ENCODE measurements around the gene PBRM1. TPM values are rescaled to one million over a fixed set of nuclear protein-coding genes. Genes with fewer than 3 reads are reported as not detected.
"Not testable (repeated sequence)": the region's sequence is repeated elsewhere in the genome, so short reads cannot be mapped to it uniquely, and the experiment has no call there.

Gene PBRM1
- total RNA-seq, 4 donors from 2014 or later = 60.3 to 335 (median 134) TPM

- Histone ChIP-seq H3K36me3 (no peaks in the 10 kb centered on the region), H3K27ac (no peak overlapping the region), H3K4me3 (no peak overlapping the region), H3K27me3 (no peaks in the 10 kb centered on the region), H3K9me3 (no peaks in the 10 kb centered on the region), H3K4me1 (peaks cover 4 to 8% (median 6%) of the 10 kb centered on the region in 4 donors)
- DNase-seq = peak; percentile 6
- WGBS, 2 donors (ENCODE audit: low coverage in 1 of 2) = 93 to 100% methylated on average over 1 to 15 of the region's 18 CpGs
- TF ChIP-seq EP300 (IDR thresholded peaks at IDR 0.05; ENCODE audit: low read depth) (no peak), CTCF (IDR thresholded peaks at IDR 0.05) (no peak), POLR2AphosphoS5 (IDR thresholded peaks at IDR 0.05) (no peak), POLR2A (IDR thresholded peaks at IDR 0.05) (no peak)
- in situ Hi-C loops (cut with MboI; ENCODE audit: low pct_ligation_motif_present in 1 of 4, low pct_unique_long_range_greater_than_20kb in 1 of 4, low sequenced_read_pairs in 3 of 4) = no loop called here
- intact Hi-C loops (cut with DNase I; ENCODE audit: low total_unique reads) = no loop called here
These were observed 157.8 kb downstream of the PBRM1 start for GRCh38 chr3:52527732-52528585.

- DNase-seq = peak; percentile 7
- H3K27ac ChIP-seq = no peak overlapping the region
These were observed 158.5 kb downstream of the PBRM1 start for GRCh38 chr3:52527039-52527731.

GRCh38 chr3:52526671-52527038 is 159.1 kb downstream of the PBRM1 start:
- in situ Hi-C loops (cut with MboI; ENCODE audit: low pct_ligation_motif_present in 1 of 4, low pct_unique_long_range_greater_than_20kb in 1 of 4, low sequenced_read_pairs in 3 of 4); H3K4me3 ChIP-seq; H3K9me3 ChIP-seq; H3K36me3 ChIP-seq; intact Hi-C loops (cut with DNase I; ENCODE audit: low total_unique reads); H3K27me3 ChIP-seq; H3K27ac ChIP-seq; H3K4me1 ChIP-seq: not testable (repeated sequence)
- 94% methylated on average over 5 of the region's 5 CpGs; no CpG with 5 or more reads in 1 of the 2 donors for WGBS, 2 donors (ENCODE audit: low coverage in 1 of 2)
- DNase-seq = peak; percentile 3

More at GRCh38 chr3:52527039-52527731, 158.5 kb downstream of the PBRM1 start:
- no peak overlapping the region for H3K4me3 ChIP-seq
- H3K27me3 ChIP-seq = no peaks in the 10 kb centered on the region
- peaks cover 0 to 4% (median 2%) of the 10 kb centered on the region in 4 donors for H3K4me1 ChIP-seq
- H3K36me3 ChIP-seq = no peaks in the 10 kb centered on the region
- no peaks in the 10 kb centered on the region for H3K9me3 ChIP-seq
- WGBS, 2 donors (ENCODE audit: low coverage in 1 of 2) = 91% methylated on average over 10 of the region's 14 CpGs; no CpG with 5 or more reads in 1 of the 2 donors
- intact Hi-C loops (cut with DNase I; ENCODE audit: low total_unique reads) = no loop called here
- TF ChIP-seq POLR2AphosphoS5 (IDR thresholded peaks at IDR 0.05) (no peak), CTCF (IDR thresholded peaks at IDR 0.05) (no peak), EP300 (IDR thresholded peaks at IDR 0.05; ENCODE audit: low read depth) (no peak), POLR2A (IDR thresholded peaks at IDR 0.05) (no peak)
- in situ Hi-C loops (cut with MboI; ENCODE audit: low pct_ligation_motif_present in 1 of 4, low pct_unique_long_range_greater_than_20kb in 1 of 4, low sequenced_read_pairs in 3 of 4) = no loop called here

- Histone ChIP-seq H3K27me3 (no peaks in the 10 kb centered on the region), H3K4me3 (no peak overlapping the region), H3K9me3 (no peaks in the 10 kb centered on the region), H3K4me1 (no peaks in the 10 kb centered on the region), H3K27ac (peak overlapping the region in 3 of 4 donors; percentile 8 to 41 (median 13)), H3K36me3 (no peaks in the 10 kb centered on the region)
- intact Hi-C loops (cut with DNase I; ENCODE audit: low total_unique reads) = no loop called here
- TF ChIP-seq CTCF (IDR thresholded peaks at IDR 0.05) (no peak), POLR2AphosphoS5 (IDR thresholded peaks at IDR 0.05) (no peak), POLR2A (IDR thresholded peaks at IDR 0.05) (no peak), EP300 (IDR thresholded peaks at IDR 0.05; ENCODE audit: low read depth) (no peak)
- in situ Hi-C loops (cut with MboI; ENCODE audit: low pct_ligation_motif_present in 1 of 4, low pct_unique_long_range_greater_than_20kb in 1 of 4, low sequenced_read_pairs in 3 of 4) = no loop called here
- 87% methylated on average over 9 of the region's 9 CpGs; no CpG with 5 or more reads in 1 of the 2 donors for WGBS, 2 donors (ENCODE audit: low coverage in 1 of 2)
- no peak for DNase-seq
These were observed 159.8 kb downstream of the PBRM1 start for GRCh38 chr3:52525680-52526561.
